SW 1271 (cell line): ENCODE data around the gene CHRFAM7A.
"Not testable (repeated sequence)": the region's sequence is repeated elsewhere in the genome, so short reads cannot be mapped to it uniquely, and the experiment has no call there.

Source experiments
- DNase-seq, 2 experiments: peaks; one replicate each; lab custom pipeline; 2025; lab: John Stamatoyannopoulos, UW

The CHRFAM7A gene

GRCh38 chr15:30315704-30316103 lies 77.6 kb downstream of the CHRFAM7A start:
- not testable (repeated sequence) for DNase-seq

DNA sequence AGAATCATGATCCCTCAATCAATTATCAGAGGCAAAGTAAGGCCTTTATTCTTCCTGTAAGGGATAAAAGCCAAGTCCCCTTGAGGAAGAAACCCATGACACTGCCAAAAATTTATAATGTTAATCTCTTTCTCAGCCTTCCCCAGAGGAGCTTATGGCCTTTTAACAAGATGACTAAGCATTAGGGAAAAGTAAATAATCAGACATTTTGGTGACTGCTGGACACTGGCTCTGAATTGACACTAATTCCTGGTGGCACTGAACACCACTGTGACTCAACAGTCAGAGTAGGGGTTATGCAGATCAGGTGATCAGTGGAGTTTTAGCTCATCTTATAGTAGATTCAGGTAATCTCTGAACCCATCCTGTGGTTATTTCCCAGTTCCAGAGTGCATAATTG lies 82.8 kb downstream of the CHRFAM7A start:
- DNase-seq = not testable (repeated sequence)
